ENCODE measurements around the gene LIF. TPM values are rescaled to one million over a fixed set of nuclear protein-coding genes. Genes with fewer than 3 reads are reported as not detected.

The LIF gene
- total RNA-seq, 2 experiments from 2014 or later = 0.17 to 0.30 TPM

GRCh38 chr22:30220338-30221012 is 26.1 kb downstream of the LIF start:
- intact Hi-C loops (cut with DNase I, micrococcal nuclease) = no loop called here
- H3K27ac ChIP-seq (ENCODE audit: low read depth in 1 of 2, low read length in 2 of 2) = peak overlapping the region; percentile 14 to 39
- no peaks in the 10 kb centered on the region for H3K36me3 ChIP-seq (ENCODE audit: insufficient read depth, low read length)
- ATAC-seq (ENCODE audit: poor library complexity) (no peak), DNase-seq (no peak)
- no peaks in the 10 kb centered on the region for H3K27me3 ChIP-seq (ENCODE audit: control insufficient read depth in 1 of 2, insufficient read depth in 2 of 2, low read length in 2 of 2)
- TF ChIP-seq CTCF (IDR thresholded peaks at IDR 0.05) = no peak
- ChIA-PET CTCF (no interaction called here), POLR2A (interaction anchor here (0.6 kb wide), 1 partner anchor 47 kb away, joined by 3 read pairs; no protein-coding TSS in a partner anchor)
- no peaks in the 10 kb centered on the region for H3K36me3 Mint-ChIP-seq (ENCODE audit: low read depth)
- H3K9me3 Mint-ChIP-seq = no peaks in the 10 kb centered on the region
- peaks cover 59% of the 10 kb centered on the region for H3K4me1 ChIP-seq (ENCODE audit: insufficient read depth, low read length)
- peak overlapping the region; percentile 78 for H3K4me3 Mint-ChIP-seq
- no peaks in the 10 kb centered on the region for H3K9me3 ChIP-seq (ENCODE audit: control insufficient read depth in 1 of 2, insufficient read depth in 1 of 2, low read length in 2 of 2)
- peak overlapping the region; percentile 80 for H3K27ac Mint-ChIP-seq
- H3K4me3 ChIP-seq (ENCODE audit: low read length) = peak overlapping the region; percentile 39
- H3K27me3 Mint-ChIP-seq = no peaks in the 10 kb centered on the region
- peaks cover 60% of the 10 kb centered on the region for H3K4me1 Mint-ChIP-seq (ENCODE audit: low read depth)

GRCh38 chr22:30219668-30220278 is 26.8 kb downstream of the LIF start:
- Histone ChIP-seq H3K36me3 (ENCODE audit: insufficient read depth, low read length) (no peaks in the 10 kb centered on the region), H3K4me3 (ENCODE audit: low read length) (no peak overlapping the region), H3K9me3 (ENCODE audit: control insufficient read depth in 1 of 2, insufficient read depth in 1 of 2, low read length in 2 of 2) (no peaks in the 10 kb centered on the region), H3K4me1 (ENCODE audit: insufficient read depth, low read length) (peaks cover 54% of the 10 kb centered on the region), H3K27me3 (ENCODE audit: control insufficient read depth in 1 of 2, insufficient read depth in 2 of 2, low read length in 2 of 2) (no peaks in the 10 kb centered on the region), H3K27ac (ENCODE audit: low read depth in 1 of 2, low read length in 2 of 2) (no peak overlapping the region)
- H3K27ac Mint-ChIP-seq = peak overlapping the region; percentile 80
- H3K36me3 Mint-ChIP-seq (ENCODE audit: low read depth) = no peaks in the 10 kb centered on the region
- no peaks in the 10 kb centered on the region for H3K9me3 Mint-ChIP-seq
- CTCF ChIA-PET = no interaction called here
- no peak for TF ChIP-seq CTCF (IDR thresholded peaks at IDR 0.05)
- DNase-seq = no peak
- H3K4me3 Mint-ChIP-seq = no peak overlapping the region
- H3K27me3 Mint-ChIP-seq = no peaks in the 10 kb centered on the region
- intact Hi-C loops (cut with DNase I, micrococcal nuclease) = no loop called here
- peaks cover 55% of the 10 kb centered on the region for H3K4me1 Mint-ChIP-seq (ENCODE audit: low read depth)
- POLR2A ChIA-PET = interaction anchor here (0.6 kb wide), 2 partner anchors 47 to 68 kb away, joined by 3 read pairs; no protein-coding TSS in a partner anchor
- ATAC-seq (ENCODE audit: poor library complexity) = no peak

GRCh38 chr22:30219049-30219654 is 27.4 kb downstream of the LIF start:
- no peaks in the 10 kb centered on the region for H3K9me3 ChIP-seq (ENCODE audit: control insufficient read depth in 1 of 2, insufficient read depth in 1 of 2, low read length in 2 of 2)
- H3K4me1 ChIP-seq (ENCODE audit: insufficient read depth, low read length) = peaks cover 48% of the 10 kb centered on the region
- H3K4me1 Mint-ChIP-seq (ENCODE audit: low read depth) = peaks cover 54% of the 10 kb centered on the region
- intact Hi-C loops (cut with DNase I, micrococcal nuclease) = no loop called here
- H3K27me3 Mint-ChIP-seq = no peaks in the 10 kb centered on the region
- no peak for DNase-seq
- H3K4me3 Mint-ChIP-seq = no peak overlapping the region
- ChIA-PET CTCF (no interaction called here), POLR2A (no interaction called here)
- no peaks in the 10 kb centered on the region for H3K36me3 ChIP-seq (ENCODE audit: insufficient read depth, low read length)
- H3K9me3 Mint-ChIP-seq = no peaks in the 10 kb centered on the region
- no peak overlapping the region for H3K27ac Mint-ChIP-seq
- no peak overlapping the region for H3K27ac ChIP-seq (ENCODE audit: low read depth in 1 of 2, low read length in 2 of 2)
- no peaks in the 10 kb centered on the region for H3K27me3 ChIP-seq (ENCODE audit: control insufficient read depth in 1 of 2, insufficient read depth in 2 of 2, low read length in 2 of 2)
- no peak for TF ChIP-seq CTCF (IDR thresholded peaks at IDR 0.05)
- ATAC-seq (ENCODE audit: poor library complexity) = no peak
- no peak overlapping the region for H3K4me3 ChIP-seq (ENCODE audit: low read length)
- no peaks in the 10 kb centered on the region for H3K36me3 Mint-ChIP-seq (ENCODE audit: low read depth)

Data from CD4-positive, alpha-beta T cell (primary cell).